Endothelial cell of umbilical vein (primary cell): ENCODE data around the gene LIPG.

ENCODE experiments used
- CTCF ChIP-seq, 2 donors: IDR thresholded peaks; 1 replicate in 1 of 2; 2 replicates in 1 of 2; pipeline ENCODE4 v1.5.1; 2011; ENCODE audit warnings: low read length in 2 of 2, mild to moderate bottlenecking in 2 of 2, moderate library complexity in 2 of 2, control low read depth in 1 of 2, inconsistent platforms in 1 of 2, low read depth in 1 of 2; ENCODE audit not compliant: insufficient read depth in 1 of 2; ENCODE audit errors: extremely low read depth in 1 of 2
- EZH2 ChIP-seq: IDR thresholded peaks from 2 replicates; pipeline ENCODE4 v1.6.1; 2012; ENCODE audit warnings: borderline replicate concordance, low read depth, mild to moderate bottlenecking, moderate library complexity, low read length, inconsistent platforms; ENCODE audit not compliant: severe bottlenecking
- GATA2 ChIP-seq: IDR thresholded peaks from 2 replicates; pipeline ENCODE4 v1.7.0; 2011; ENCODE audit warnings: low read depth, mild to moderate bottlenecking, moderate library complexity, mixed read lengths, low read length; ENCODE audit not compliant: insufficient read length, insufficient read depth
- JUN ChIP-seq: IDR thresholded peaks from 2 replicates; pipeline ENCODE4 v1.6.1; 2011; ENCODE audit warnings: borderline replicate concordance, low read depth; ENCODE audit not compliant: insufficient read length, insufficient read depth
- MAX ChIP-seq: IDR thresholded peaks from 2 replicates; pipeline ENCODE4 v1.6.1; 2011; ENCODE audit not compliant: insufficient read depth, insufficient read length
- MYC ChIP-seq: IDR thresholded peaks from one replicate; pipeline ENCODE4 v1.6.1; 2011; ENCODE audit warnings: mild to moderate bottlenecking, low read depth, low read length
- POLR2A ChIP-seq: IDR thresholded peaks from 2 replicates; pipeline ENCODE4 v1.6.1; 2012; ENCODE audit warnings: low read depth, mild to moderate bottlenecking, control low read depth, low read length
- POLR2AphosphoS5 ChIP-seq: IDR thresholded peaks from 2 replicates; pipeline ENCODE4 v1.6.1; 2012; ENCODE audit warnings: low read depth, mild to moderate bottlenecking, control low read depth, low read length, moderate library complexity; ENCODE audit not compliant: insufficient read depth

GRCh38 chr18:49648326-49648725 is 86.5 kb downstream of the LIPG start:
- TF ChIP-seq EZH2 (no peak), POLR2A (no peak), JUN (no peak), POLR2AphosphoS5 (no peak), CTCF (IDR thresholded peaks at IDR 0.05; ENCODE audit: extremely low read depth in 1 of 2, insufficient read depth in 1 of 2, low read depth in 1 of 2, low read length in 2 of 2) (no peak), MAX (no peak), GATA2 (no peak), MYC (no peak)
